ENCODE results near the gene ARID1B.

The ARID1B gene

DNA sequence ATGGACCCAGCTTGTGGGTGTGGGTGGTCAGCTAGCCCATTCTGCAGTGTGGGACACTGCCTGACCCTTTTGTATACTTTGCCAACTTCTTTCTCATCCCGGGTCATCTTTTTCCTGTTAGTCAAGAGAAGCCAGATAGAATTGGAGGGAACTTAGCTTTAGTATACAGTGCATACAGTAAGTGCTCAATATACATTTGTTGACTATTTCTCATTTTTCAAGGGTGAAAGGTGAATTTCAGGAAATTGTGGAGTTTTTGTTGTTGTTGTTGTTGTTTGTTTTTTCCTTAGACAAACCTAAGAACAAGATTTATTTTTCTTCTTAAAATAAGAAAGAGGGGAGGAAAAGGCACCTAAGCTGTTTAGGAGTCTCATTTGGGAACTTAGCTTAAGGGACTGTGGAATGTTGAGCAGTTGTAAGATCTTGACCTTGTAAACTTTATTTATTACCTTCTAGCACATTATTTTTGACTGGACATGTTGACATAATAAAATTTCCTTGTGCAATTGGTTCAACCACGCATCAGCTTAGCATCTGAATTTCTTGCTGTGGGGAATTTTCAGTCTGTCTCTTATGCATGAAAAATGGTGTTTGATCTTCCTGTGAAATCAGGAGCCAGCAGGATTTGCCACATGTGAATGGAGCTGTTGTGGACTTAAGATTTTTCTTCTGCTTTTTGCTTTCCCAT, 113.6 kb downstream of the ARID1B start:
- Histone ChIP-seq H3K27ac (no peak overlapping the region), H3K79me2 (peaks cover 45% of the 10 kb centered on the region), H2AFZ (no peak overlapping the region), H3K27me3 (ENCODE audit: control insufficient read depth, insufficient read depth, low read length) (no peaks in the 10 kb centered on the region), H3K4me2 (ENCODE audit: low read length) (no peak overlapping the region), H3K36me3 (ENCODE audit: control insufficient read depth, insufficient read depth, low read length) (no peaks in the 10 kb centered on the region), H3K9ac (no peak overlapping the region), H3K9me3 (ENCODE audit: control insufficient read depth, low read length) (no peaks in the 10 kb centered on the region), H3K4me3 (ENCODE audit: low read depth, low read length) (no peak overlapping the region), H3K4me1 (peaks cover 4% of the 10 kb centered on the region)
- TF ChIP-seq, protein P1, sequence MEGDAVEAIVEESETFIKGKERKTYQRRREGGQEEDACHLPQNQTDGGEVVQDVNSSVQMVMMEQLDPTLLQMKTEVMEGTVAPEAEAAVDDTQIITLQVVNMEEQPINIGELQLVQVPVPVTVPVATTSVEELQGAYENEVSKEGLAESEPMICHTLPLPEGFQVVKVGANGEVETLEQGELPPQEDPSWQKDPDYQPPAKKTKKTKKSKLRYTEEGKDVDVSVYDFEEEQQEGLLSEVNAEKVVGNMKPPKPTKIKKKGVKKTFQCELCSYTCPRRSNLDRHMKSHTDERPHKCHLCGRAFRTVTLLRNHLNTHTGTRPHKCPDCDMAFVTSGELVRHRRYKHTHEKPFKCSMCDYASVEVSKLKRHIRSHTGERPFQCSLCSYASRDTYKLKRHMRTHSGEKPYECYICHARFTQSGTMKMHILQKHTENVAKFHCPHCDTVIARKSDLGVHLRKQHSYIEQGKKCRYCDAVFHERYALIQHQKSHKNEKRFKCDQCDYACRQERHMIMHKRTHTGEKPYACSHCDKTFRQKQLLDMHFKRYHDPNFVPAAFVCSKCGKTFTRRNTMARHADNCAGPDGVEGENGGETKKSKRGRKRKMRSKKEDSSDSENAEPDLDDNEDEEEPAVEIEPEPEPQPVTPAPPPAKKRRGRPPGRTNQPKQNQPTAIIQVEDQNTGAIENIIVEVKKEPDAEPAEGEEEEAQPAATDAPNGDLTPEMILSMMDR (IDR thresholded peaks at IDR 0.05), result no peak

DNA sequence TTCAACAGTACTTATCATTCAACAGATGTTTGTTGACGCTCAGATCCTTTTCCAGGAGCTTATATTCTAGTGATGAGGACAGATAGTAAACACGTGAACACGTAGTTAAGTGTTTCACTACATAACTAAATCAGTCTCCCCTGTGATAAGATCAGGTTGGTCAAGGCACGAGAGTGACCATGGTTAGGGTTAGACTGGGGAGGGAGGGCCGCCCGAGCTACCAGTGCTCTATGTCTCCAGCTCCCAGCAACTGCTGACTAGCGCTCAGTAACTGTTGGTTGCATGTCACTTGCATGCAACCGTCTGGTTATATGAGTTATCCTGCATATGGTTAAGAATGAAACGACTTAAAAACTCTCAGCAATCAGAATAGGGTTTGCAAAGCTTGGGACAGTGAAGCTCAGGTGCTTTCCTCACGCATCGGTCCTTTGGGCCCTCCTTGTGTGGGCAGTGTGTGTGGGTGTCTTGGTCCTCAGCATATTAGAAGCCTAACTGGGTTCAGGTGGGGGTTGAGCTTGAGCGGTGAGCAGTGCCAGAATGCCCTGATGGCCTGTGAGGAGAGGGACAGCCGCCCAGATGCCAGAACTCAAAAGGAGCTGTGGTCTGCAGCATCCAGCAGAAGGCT, 120.8 kb downstream of the ARID1B start:
- Histone ChIP-seq H3K4me3 (ENCODE audit: low read depth, low read length) (no peak overlapping the region), H3K79me2 (peaks cover 55% of the 10 kb centered on the region), H3K36me3 (ENCODE audit: control insufficient read depth, insufficient read depth, low read length) (no peaks in the 10 kb centered on the region), H3K9me3 (ENCODE audit: control insufficient read depth, low read length) (no peaks in the 10 kb centered on the region), H3K27ac (no peak overlapping the region), H3K4me1 (peaks cover 15% of the 10 kb centered on the region), H3K9ac (no peak overlapping the region), H2AFZ (no peak overlapping the region), H3K4me2 (ENCODE audit: low read length) (no peak overlapping the region), H3K27me3 (ENCODE audit: control insufficient read depth, insufficient read depth, low read length) (no peaks in the 10 kb centered on the region)
- TF ChIP-seq, protein P1 (IDR thresholded peaks at IDR 0.05), result no peak

DNA sequence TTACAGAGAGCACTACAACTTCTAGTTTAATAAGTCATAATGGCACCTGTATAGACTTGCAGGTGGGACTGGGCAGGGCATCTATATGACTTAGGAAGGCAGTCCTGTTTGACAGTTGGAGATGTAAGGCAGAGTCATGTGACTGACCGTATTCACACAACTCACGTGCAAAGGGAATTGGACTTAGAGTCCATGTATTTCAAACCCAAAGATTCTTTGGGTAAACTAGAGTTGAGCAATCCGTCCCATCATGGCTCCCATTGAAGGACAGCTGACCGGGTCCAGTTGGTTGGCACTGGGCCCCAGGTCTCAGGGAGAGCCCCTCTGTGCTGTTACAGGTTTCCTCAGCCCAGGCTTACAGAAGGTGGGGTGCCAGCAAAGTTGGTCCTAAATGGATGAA, 121.9 kb downstream of the ARID1B start:
- H3K27ac ChIP-seq, result no peak overlapping the region
- peaks cover 15% of the 10 kb centered on the region for H3K4me1 ChIP-seq
- H3K4me3 ChIP-seq (ENCODE audit: low read depth, low read length), result no peak overlapping the region
- no peak overlapping the region for H3K9ac ChIP-seq
- no peak overlapping the region for H3K4me2 ChIP-seq (ENCODE audit: low read length)
- H3K27me3 ChIP-seq (ENCODE audit: control insufficient read depth, insufficient read depth, low read length), result no peaks in the 10 kb centered on the region
- no peak overlapping the region for H2AFZ ChIP-seq
- H3K36me3 ChIP-seq (ENCODE audit: control insufficient read depth, insufficient read depth, low read length), result no peaks in the 10 kb centered on the region
- H3K79me2 ChIP-seq, result peaks cover 45% of the 10 kb centered on the region
- H3K9me3 ChIP-seq (ENCODE audit: control insufficient read depth, low read length), result no peaks in the 10 kb centered on the region
- TF ChIP-seq, protein P1 (IDR thresholded peaks at IDR 0.05), result no peak

DNA sequence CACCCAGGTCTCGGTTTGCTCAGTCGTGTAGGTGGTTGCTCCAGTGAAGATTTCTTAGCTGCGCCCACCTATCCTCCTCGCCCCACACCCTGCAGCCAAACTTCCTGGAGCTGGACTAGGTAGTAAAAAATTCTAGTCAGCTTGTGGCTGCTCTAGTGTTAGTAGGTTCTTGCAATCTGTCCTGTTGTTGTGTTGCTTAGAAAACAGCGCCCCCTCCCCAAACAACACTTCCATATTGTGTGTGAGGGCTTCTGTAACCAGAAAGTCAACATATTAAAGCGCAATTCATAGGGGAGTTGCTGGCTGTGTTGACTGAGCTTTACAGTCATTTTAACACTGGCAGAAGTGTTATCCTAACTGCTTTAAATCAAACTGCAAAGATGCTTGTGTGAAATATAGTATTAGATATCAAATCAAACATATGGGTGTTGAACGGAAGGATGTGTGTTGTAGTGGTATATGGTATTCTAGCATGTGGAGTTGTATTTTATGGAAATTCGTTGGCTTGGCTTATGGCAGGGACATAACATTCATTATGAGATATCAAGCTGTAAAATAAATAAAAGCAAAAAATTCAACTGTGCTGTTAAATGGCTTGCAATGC, 122.5 kb downstream of the ARID1B start:
- H3K27ac ChIP-seq, result no peak overlapping the region
- H3K27me3 ChIP-seq (ENCODE audit: control insufficient read depth, insufficient read depth, low read length), result no peaks in the 10 kb centered on the region
- no peaks in the 10 kb centered on the region for H3K9me3 ChIP-seq (ENCODE audit: control insufficient read depth, low read length)
- TF ChIP-seq, protein P1 (IDR thresholded peaks at IDR 0.05), result no peak
- H3K4me2 ChIP-seq (ENCODE audit: low read length), result no peak overlapping the region
- H3K4me3 ChIP-seq (ENCODE audit: low read depth, low read length), result no peak overlapping the region
- H2AFZ ChIP-seq, result no peak overlapping the region
- H3K79me2 ChIP-seq, result peaks cover 41% of the 10 kb centered on the region
- H3K9ac ChIP-seq, result no peak overlapping the region
- H3K4me1 ChIP-seq, result peaks cover 17% of the 10 kb centered on the region
- no peaks in the 10 kb centered on the region for H3K36me3 ChIP-seq (ENCODE audit: control insufficient read depth, insufficient read depth, low read length)
